ENCODE results near the gene KRTCAP3. TPM values are rescaled to one million over a fixed set of nuclear protein-coding genes. Genes with fewer than 3 reads are reported as not detected.

Gene KRTCAP3
- total and polyA plus RNA-seq, 2 of the 8 experiments (the other 6 are each of a cell fraction or from before 2014, with no cell fraction given) = 55.4 to 72.5 TPM

- TF ChIP-seq CHD7 (IDR thresholded peaks at IDR 0.05; ENCODE audit: insufficient replicate concordance, low read length) = no peak
- 0 out of 2 replicates have a peak, but pooled peaks have one; percentile 2 for TF ChIP-seq E2F6 (IDR thresholded peaks at IDR 0.05)
Observed at GRCh38 chr2:27489118-27489497, 46.9 kb downstream of the KRTCAP3 start (continued).
